Stimulated activated memory B cell treated with anti-CD40 and anti-IgM and Interleukin-4, amounts not matched to agents 10 μg/mL and 1 μg/mL and 100 μg/mL, for 72 hours (primary cell): ENCODE results near the gene SEMA4F.
"Not testable (repeated sequence)": the region's sequence is repeated elsewhere in the genome, so short reads cannot be mapped to it uniquely, and the experiment has no call there.

Experiments used
- ATAC-seq: fragments of 150-1000 bp; cut with Tn5 transposase; 2 replicates; pipeline ENCODE4 v1.10.0; 2021
- H3K27ac Mint-ChIP-seq: one replicate; pipeline ENCODE4 v1.8.0; 2022; ENCODE audit warnings: mild to moderate bottlenecking, mixed read lengths
- H3K27me3 Mint-ChIP-seq: one replicate; pipeline ENCODE4 v1.8.0; 2022; ENCODE audit warnings: mixed read lengths
- H3K36me3 Mint-ChIP-seq: one replicate; pipeline ENCODE4 v1.8.0; 2022; ENCODE audit warnings: mixed read lengths
- H3K4me1 Mint-ChIP-seq: one replicate; pipeline ENCODE4 v1.8.0; 2022; ENCODE audit warnings: mixed read lengths
- H3K4me3 Mint-ChIP-seq: one replicate; pipeline ENCODE4 v1.8.0; 2022; ENCODE audit warnings: mild to moderate bottlenecking, moderate library complexity, mixed read lengths
- H3K9me3 Mint-ChIP-seq: one replicate; pipeline ENCODE4 v1.8.0; 2022; ENCODE audit warnings: mixed read lengths

SEMA4F gene

DNA sequence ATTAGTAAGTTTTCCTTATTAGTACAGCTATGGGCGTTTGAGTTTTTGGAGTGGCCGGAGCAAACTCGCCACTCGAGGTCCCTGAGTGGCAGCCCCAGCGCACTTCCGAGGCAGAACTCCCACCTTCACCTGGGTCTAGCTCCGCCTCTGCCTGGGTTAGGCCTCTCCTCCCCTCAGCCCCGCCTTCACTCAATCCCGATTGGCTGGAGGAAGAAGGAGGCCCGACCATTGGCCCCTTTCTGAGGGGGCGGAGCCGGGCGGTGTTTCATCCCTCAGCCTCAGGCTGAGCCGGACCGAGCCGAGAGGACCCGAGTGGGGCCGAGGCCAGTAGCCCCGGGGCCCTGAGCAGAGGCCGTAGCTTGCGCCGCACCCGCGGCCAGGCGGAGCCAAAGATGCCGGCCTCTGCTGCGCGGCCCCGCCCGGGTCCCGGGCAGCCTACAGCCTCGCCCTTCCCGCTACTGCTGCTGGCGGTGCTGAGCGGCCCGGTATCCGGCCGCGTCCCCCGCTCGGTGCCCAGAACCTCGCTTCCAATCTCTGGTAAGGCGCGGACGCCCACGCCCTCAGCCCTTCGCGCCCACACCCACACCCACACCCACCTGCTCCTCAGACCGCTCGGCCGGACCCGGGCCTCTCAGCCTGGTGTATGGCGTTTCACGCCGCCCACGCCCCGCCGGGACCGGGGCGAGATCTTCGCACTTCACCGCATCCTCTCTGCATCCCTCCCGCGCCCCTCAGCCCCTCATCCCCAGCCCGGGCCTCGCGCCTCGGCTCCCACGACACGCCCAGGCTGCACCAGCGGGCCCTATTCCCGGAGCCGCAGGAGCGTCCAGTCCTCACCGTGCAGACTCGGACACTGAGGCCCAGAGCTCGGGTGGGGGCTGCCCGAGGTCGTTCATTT is at the start of gene SEMA4F:
Gene SEMA4F, plus strand, starts transcription at position 263 of the 898 bp plus-strand sequence. Its CDS starts 130 bp downstream, at position 393.
- peaks cover 14% of the 10 kb centered on the region for H3K4me1 Mint-ChIP-seq
- peak; percentile 100 for ATAC-seq

DNA sequence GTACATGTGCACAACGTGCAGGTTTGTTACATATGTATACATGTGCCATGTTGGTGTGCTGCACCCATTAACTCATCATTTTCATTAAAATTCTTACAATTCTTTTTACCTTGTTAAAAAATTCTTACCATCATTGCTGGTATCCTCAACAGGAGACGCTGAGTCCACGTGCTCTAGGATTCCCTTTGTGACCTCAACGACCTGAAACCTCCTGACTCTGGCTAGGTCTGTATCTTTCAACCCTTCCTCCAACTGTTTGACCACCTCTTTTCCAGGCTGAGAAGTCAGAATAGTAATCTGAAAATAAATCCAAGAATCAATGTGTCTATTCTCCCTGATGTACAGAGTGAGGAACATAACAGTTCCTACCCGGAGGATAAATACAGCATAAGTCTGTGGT is 47.1 kb upstream of the SEMA4F start:
- no peak for ATAC-seq
- H3K27ac Mint-ChIP-seq = no peak overlapping the region
- peaks cover 37% of the 10 kb centered on the region for H3K27me3 Mint-ChIP-seq
- no peak overlapping the region for H3K4me3 Mint-ChIP-seq
- H3K36me3 Mint-ChIP-seq = no peaks in the 10 kb centered on the region
- no peaks in the 10 kb centered on the region for H3K9me3 Mint-ChIP-seq
- no peaks in the 10 kb centered on the region for H3K4me1 Mint-ChIP-seq

More for the DNA sequence above, at the start of gene SEMA4F:
- Mint-ChIP-seq H3K36me3 (peaks cover 6% of the 10 kb centered on the region), H3K27me3 (peaks cover 4% of the 10 kb centered on the region), H3K27ac (peak within 1 kb of the TSS; percentile 61), H3K9me3 (no peaks in the 10 kb centered on the region), H3K4me3 (peak within 1 kb of the TSS; percentile 77)

- no peak overlapping the region for H3K4me3 Mint-ChIP-seq
- no peak for ATAC-seq
- no peaks in the 10 kb centered on the region for H3K9me3 Mint-ChIP-seq
- peaks cover 19% of the 10 kb centered on the region for H3K4me1 Mint-ChIP-seq
- H3K27ac Mint-ChIP-seq = no peak overlapping the region
- no peaks in the 10 kb centered on the region for H3K36me3 Mint-ChIP-seq
- H3K27me3 Mint-ChIP-seq = peaks cover 23% of the 10 kb centered on the region
Measured at GRCh38 chr2:74617122-74617521, 36.9 kb upstream of the SEMA4F start.

DNA sequence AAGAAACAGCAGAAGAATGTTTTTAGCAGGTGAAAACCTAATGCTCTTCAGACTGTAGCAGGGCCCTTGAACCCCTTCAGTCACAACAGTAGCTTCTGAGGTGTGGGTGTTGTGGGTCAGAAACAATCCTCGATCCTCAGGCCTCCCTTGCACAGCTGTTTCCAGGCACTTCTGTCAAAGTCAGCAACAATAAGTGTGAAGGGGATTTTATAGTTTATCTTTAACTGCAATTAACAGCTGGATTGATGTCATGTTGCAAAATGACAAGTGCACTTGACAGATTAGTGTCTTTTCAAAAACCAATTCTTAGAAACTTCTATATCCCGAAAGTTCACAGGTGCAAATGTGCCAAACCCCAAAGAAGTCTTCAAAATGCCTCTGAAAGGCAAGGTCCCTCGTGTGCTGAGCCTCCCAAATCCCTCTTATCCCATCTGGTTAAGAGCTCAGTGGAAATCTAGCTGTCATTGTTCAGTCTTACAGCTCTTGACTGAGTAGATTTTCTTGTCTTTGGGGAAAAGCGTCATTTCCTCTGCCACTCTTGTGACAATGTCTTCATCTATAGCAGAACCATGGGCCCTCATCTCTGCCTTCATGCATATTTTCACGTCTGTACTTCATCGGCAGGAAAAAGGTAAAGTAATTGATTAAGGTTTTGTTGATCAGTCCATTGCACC is 35.5 kb upstream of the SEMA4F start:
- H3K4me1 Mint-ChIP-seq = peaks cover 19% of the 10 kb centered on the region
- H3K4me3 Mint-ChIP-seq = no peak overlapping the region
- peaks cover 9% of the 10 kb centered on the region for H3K27me3 Mint-ChIP-seq
- H3K9me3 Mint-ChIP-seq = no peaks in the 10 kb centered on the region
- no peak for ATAC-seq
- H3K36me3 Mint-ChIP-seq = no peaks in the 10 kb centered on the region
- H3K27ac Mint-ChIP-seq = peak overlapping the region; percentile 22

- no peak for ATAC-seq
- Mint-ChIP-seq H3K4me3 (peak overlapping the region; percentile 52), H3K27me3 (no peaks in the 10 kb centered on the region), H3K4me1 (peaks cover 19% of the 10 kb centered on the region), H3K36me3 (no peaks in the 10 kb centered on the region), H3K27ac (no peak overlapping the region), H3K9me3 (no peaks in the 10 kb centered on the region)
Measured at GRCh38 chr2:74619651-74620297, 34.3 kb upstream of the SEMA4F start.

DNA sequence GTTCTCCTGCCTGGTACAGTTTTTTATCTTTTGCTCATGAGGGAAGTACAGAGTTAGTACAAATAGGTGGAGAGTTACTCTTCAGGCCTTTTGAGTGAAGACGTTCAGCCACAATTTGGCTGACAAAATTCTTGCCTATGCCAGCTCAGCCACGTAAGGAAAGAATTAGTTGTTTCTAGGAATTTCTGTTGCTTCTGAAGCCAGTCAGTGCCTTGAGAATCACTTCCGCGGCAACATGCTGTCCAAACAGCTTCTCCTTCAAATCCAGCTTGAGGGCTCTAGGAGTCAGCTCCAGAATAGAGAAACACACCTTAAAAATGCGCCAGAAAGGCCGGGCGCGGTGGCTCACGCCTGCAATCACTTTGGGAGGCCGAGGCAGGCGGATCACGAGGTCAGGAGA is 33.4 kb upstream of the SEMA4F start:
- Mint-ChIP-seq H3K9me3 (no peaks in the 10 kb centered on the region), H3K4me1 (peaks cover 19% of the 10 kb centered on the region), H3K4me3 (no peak overlapping the region), H3K36me3 (no peaks in the 10 kb centered on the region), H3K27me3 (no peaks in the 10 kb centered on the region), H3K27ac (no peak overlapping the region)
- no peak for ATAC-seq

GRCh38 chr2:74625658-74626425 is 28.2 kb upstream of the SEMA4F start:
- H3K4me1 Mint-ChIP-seq = no peaks in the 10 kb centered on the region
- ATAC-seq = no peak
- peaks cover 2% of the 10 kb centered on the region for H3K9me3 Mint-ChIP-seq
- no peak overlapping the region for H3K4me3 Mint-ChIP-seq
- H3K36me3 Mint-ChIP-seq = no peaks in the 10 kb centered on the region
- no peaks in the 10 kb centered on the region for H3K27me3 Mint-ChIP-seq
- H3K27ac Mint-ChIP-seq = no peak overlapping the region

DNA sequence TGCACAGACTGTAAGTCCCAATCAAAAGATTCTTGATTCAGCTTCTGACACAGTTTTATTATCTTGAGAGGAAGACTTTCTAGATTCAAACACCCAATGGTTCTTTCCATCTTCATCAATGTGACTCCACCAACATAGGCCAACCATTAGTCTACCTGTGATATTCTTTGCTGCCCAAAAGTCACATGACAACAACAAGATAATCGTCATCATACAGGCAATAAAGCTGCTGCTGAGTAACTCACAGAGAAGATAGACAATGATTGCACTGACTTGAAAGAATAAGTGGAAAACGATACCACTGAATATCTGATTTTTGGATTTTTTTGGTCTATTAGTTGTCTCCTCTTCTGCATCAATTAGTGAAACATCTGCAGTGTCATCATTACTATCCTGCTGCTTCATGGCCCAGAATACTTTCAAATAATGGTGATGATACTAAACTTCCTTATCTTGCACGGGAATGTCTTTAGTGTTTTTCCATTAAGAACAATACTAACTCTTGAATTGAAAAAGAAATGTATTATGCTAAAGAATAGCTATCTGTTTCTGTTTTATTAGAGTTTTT is 25.4 kb upstream of the SEMA4F start:
- Mint-ChIP-seq H3K27ac (no peak overlapping the region), H3K4me3 (no peak overlapping the region), H3K36me3 (no peaks in the 10 kb centered on the region), H3K4me1 (no peaks in the 10 kb centered on the region), H3K9me3 (peaks cover 2% of the 10 kb centered on the region), H3K27me3 (no peaks in the 10 kb centered on the region)
- ATAC-seq = no peak

DNA sequence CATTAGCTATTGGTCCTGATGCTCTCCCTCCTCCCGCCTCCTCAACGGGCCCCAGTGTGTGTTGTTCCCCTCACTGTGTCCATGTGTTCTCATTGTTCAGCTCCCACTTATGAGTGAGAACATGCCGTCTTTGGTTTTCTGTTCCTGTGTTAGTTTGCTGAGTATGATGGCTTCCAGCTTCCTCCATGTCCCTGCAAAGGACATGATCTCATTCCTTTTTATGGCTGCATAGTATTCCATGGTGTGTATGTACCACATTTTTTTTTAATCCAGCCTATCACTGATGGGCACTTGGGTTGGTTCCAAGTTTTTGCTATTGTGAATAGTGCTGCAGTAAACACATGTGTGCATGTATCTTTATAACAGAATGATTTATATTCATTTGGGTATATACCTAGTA is 23.6 kb upstream of the SEMA4F start:
- ATAC-seq, H3K9me3 Mint-ChIP-seq, H3K4me1 Mint-ChIP-seq, H3K27me3 Mint-ChIP-seq, H3K27ac Mint-ChIP-seq, H3K4me3 Mint-ChIP-seq, H3K36me3 Mint-ChIP-seq: not testable (repeated sequence)

GRCh38 chr2:74632209-74632938 is 21.7 kb upstream of the SEMA4F start:
- Mint-ChIP-seq H3K27me3 (peaks cover 11% of the 10 kb centered on the region), H3K27ac (no peak overlapping the region), H3K36me3 (no peaks in the 10 kb centered on the region), H3K4me3 (no peak overlapping the region), H3K4me1 (no peaks in the 10 kb centered on the region), H3K9me3 (peaks cover 2% of the 10 kb centered on the region)
- ATAC-seq = no peak

DNA sequence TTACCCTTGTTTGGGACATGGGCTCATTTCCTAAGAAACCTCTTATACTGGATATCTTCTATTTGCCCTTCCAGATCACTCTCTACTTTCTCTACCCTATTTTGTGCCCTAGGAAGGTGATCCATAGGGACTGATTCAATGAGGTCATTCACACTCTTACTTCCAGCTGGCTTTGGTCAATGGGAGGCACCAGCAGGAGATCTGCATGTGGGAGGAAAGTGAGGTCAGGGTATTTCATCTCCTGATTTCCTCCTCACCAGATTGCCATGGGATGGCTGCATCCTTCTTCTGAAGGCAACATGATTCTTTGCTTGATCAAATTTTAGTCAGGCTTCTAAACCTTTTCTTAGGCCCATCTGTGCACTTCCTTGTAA is 21.1 kb upstream of the SEMA4F start:
- Mint-ChIP-seq H3K9me3 (peaks cover 2% of the 10 kb centered on the region), H3K27ac (no peak overlapping the region), H3K4me3 (no peak overlapping the region), H3K36me3 (no peaks in the 10 kb centered on the region), H3K27me3 (peaks cover 11% of the 10 kb centered on the region), H3K4me1 (no peaks in the 10 kb centered on the region)
- ATAC-seq = no peak

DNA sequence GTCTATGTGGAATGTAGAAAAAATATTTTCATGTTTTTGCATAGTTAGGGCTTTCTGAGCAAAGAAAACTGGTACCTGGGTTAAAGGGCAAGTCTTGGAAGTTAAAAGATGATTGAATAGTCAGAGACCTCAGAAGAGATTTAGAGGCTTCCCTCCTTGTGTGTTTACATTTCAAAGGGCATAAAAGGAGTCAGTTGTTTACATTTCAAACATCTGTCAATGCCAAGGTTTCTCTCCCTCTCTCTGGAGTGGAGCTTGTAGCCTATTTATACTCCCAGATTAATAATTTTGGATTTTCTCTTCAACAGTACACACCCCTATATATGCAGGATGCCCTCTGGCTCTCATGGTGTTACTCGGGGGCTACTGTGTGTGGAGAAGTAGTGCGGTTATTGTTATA is 14.5 kb upstream of the SEMA4F start:
- Mint-ChIP-seq H3K9me3 (no peaks in the 10 kb centered on the region), H3K4me3 (no peak overlapping the region), H3K27ac (no peak overlapping the region), H3K36me3 (no peaks in the 10 kb centered on the region), H3K27me3 (peaks cover 40% of the 10 kb centered on the region), H3K4me1 (no peaks in the 10 kb centered on the region)
- no peak for ATAC-seq

- ATAC-seq = no peak
- no peaks in the 10 kb centered on the region for H3K9me3 Mint-ChIP-seq
- no peak overlapping the region for H3K4me3 Mint-ChIP-seq
- no peaks in the 10 kb centered on the region for H3K36me3 Mint-ChIP-seq
- no peak overlapping the region for H3K27ac Mint-ChIP-seq
- no peaks in the 10 kb centered on the region for H3K4me1 Mint-ChIP-seq
- H3K27me3 Mint-ChIP-seq = peaks cover 45% of the 10 kb centered on the region
Measured at GRCh38 chr2:74645344-74645743, 8.7 kb upstream of the SEMA4F start.

GRCh38 chr2:74646201-74646600 is 7.8 kb upstream of the SEMA4F start:
- Mint-ChIP-seq H3K9me3 (no peaks in the 10 kb centered on the region), H3K4me3 (no peak overlapping the region), H3K27me3 (peaks cover 36% of the 10 kb centered on the region), H3K27ac (peak overlapping the region; percentile 32), H3K36me3 (no peaks in the 10 kb centered on the region), H3K4me1 (no peaks in the 10 kb centered on the region)
- ATAC-seq = no peak
